Measurements from ENCODE around the gene PKNOX2. TPM values are rescaled to one million over a fixed set of nuclear protein-coding genes. Genes with fewer than 3 reads are reported as not detected.

Gene PKNOX2
- total and polyA plus RNA-seq, 9 donors, result 10.6 to 42.3 (median 30.0) TPM

GRCh38 chr11:125370561-125371389 lies 206.2 kb downstream of the PKNOX2 start:
- Histone ChIP-seq H3K4me1 (ENCODE audit: insufficient read depth) (peaks cover 1% of the 10 kb centered on the region), H3K27ac (no peak overlapping the region), H3K9me3 (no peaks in the 10 kb centered on the region), H3K4me3 (no peak overlapping the region), H3K27me3 (no peaks in the 10 kb centered on the region), H3K36me3 (no peaks in the 10 kb centered on the region)
- WGBS, 3 donors, result 75 to 79% (median 76%) methylated on average over 18 of the region's 18 CpGs
- DNase-seq, result no peak
- no peak for TF ChIP-seq POLR2A (IDR thresholded peaks at IDR 0.05)
- no peak for TF ChIP-seq EP300 (IDR thresholded peaks at IDR 0.05)
- TF ChIP-seq CTCF (IDR thresholded peaks at IDR 0.05), result no peak
- intact Hi-C loops (cut with DNase I), result no loop called here

GRCh38 chr11:125371431-125371935 lies 206.9 kb downstream of the PKNOX2 start:
- intact Hi-C loops (cut with DNase I), result no loop called here
- no peak overlapping the region for H3K4me3 ChIP-seq
- 69 to 84% (median 80%) methylated on average over 11 of the region's 11 CpGs for WGBS, 3 donors
- H3K4me1 ChIP-seq (ENCODE audit: insufficient read depth), result peaks cover 1% of the 10 kb centered on the region
- TF ChIP-seq CTCF (IDR thresholded peaks at IDR 0.05), result no peak
- no peak for DNase-seq
- no peaks in the 10 kb centered on the region for H3K27me3 ChIP-seq
- no peaks in the 10 kb centered on the region for H3K36me3 ChIP-seq
- no peak overlapping the region for H3K27ac ChIP-seq
- H3K9me3 ChIP-seq, result no peaks in the 10 kb centered on the region

GRCh38 chr11:125372088-125372487 lies 207.5 kb downstream of the PKNOX2 start:
- no peak for DNase-seq
- TF ChIP-seq POLR2A (IDR thresholded peaks at IDR 0.05), result no peak
- TF ChIP-seq EP300 (IDR thresholded peaks at IDR 0.05), result no peak
- no peak for TF ChIP-seq CTCF (IDR thresholded peaks at IDR 0.05)
- no peak overlapping the region for H3K27ac ChIP-seq
- 93 to 96% (median 94%) methylated on average over 14 of the region's 14 CpGs for WGBS, 3 donors
- no peaks in the 10 kb centered on the region for H3K9me3 ChIP-seq
- no peaks in the 10 kb centered on the region for H3K36me3 ChIP-seq
- intact Hi-C loops (cut with DNase I), result no loop called here
- no peak overlapping the region for H3K4me3 ChIP-seq
- peaks cover 1% of the 10 kb centered on the region for H3K4me1 ChIP-seq (ENCODE audit: insufficient read depth)
- no peaks in the 10 kb centered on the region for H3K27me3 ChIP-seq

- intact Hi-C loops (cut with DNase I), result no loop called here
- Histone ChIP-seq H3K9me3 (no peaks in the 10 kb centered on the region), H3K36me3 (no peaks in the 10 kb centered on the region), H3K4me3 (no peak overlapping the region), H3K27ac (no peak overlapping the region), H3K4me1 (ENCODE audit: insufficient read depth) (peaks cover 1% of the 10 kb centered on the region), H3K27me3 (no peaks in the 10 kb centered on the region)
- 81 to 92% (median 84%) methylated on average over 3 of the region's 3 CpGs for whole genome bisulfite sequencing, 3 donors
- TF ChIP-seq CTCF (IDR thresholded peaks at IDR 0.05), result no peak
- no peak for TF ChIP-seq EP300 (IDR thresholded peaks at IDR 0.05)
- no peak for TF ChIP-seq POLR2A (IDR thresholded peaks at IDR 0.05)
- DNase-seq, result no peak
Measured at GRCh38 chr11:125372911-125373310, 208.4 kb downstream of the PKNOX2 start.

Data from ovary (tissue), 9 donors.